Measurements from ENCODE around the gene GSTK1.
"Not testable (repeated sequence)": the region's sequence is repeated elsewhere in the genome, so short reads cannot be mapped to it uniquely, and the experiment has no call there.

Gene GSTK1

GRCh38 chr7:143263266-143264195 lies at the start of gene GSTK1:
TSS of gene GSTK1 (plus strand) at chr7:143263441. CDS start at chr7:143263514, 73 bp downstream.
- peak; percentile 49 for DNase-seq (ENCODE audit: low read depth)

- DNase-seq (ENCODE audit: low read depth) = not testable (repeated sequence)
Measured at GRCh38 chr7:143213478-143213877, 49.8 kb upstream of the GSTK1 start.

- peak; percentile 15 for DNase-seq (ENCODE audit: low read depth)
Measured at GRCh38 chr7:143214789-143215679, 48.2 kb upstream of the GSTK1 start.

- no peak for DNase-seq (ENCODE audit: low read depth)
Measured at GRCh38 chr7:143216151-143216550, 47.1 kb upstream of the GSTK1 start.

GRCh38 chr7:143216686-143217085 lies 46.6 kb upstream of the GSTK1 start:
- DNase-seq (ENCODE audit: low read depth) = no peak

GRCh38 chr7:143217806-143218205 lies 45.4 kb upstream of the GSTK1 start:
- DNase-seq (ENCODE audit: low read depth) = no peak

GRCh38 chr7:143221286-143221685 lies 42.0 kb upstream of the GSTK1 start:
- DNase-seq (ENCODE audit: low read depth) = no peak

GRCh38 chr7:143221737-143222136 lies 41.5 kb upstream of the GSTK1 start, which contains the start of gene TAS2R40:
TSS of gene TAS2R40 (plus strand) at chr7:143222037. CDS start at chr7:143222079, 42 bp downstream.
- no peak for DNase-seq (ENCODE audit: low read depth)

GRCh38 chr7:143222782-143223181 lies 40.5 kb upstream of the GSTK1 start:
- no peak for DNase-seq (ENCODE audit: low read depth)

GRCh38 chr7:143223784-143224183 lies 39.5 kb upstream of the GSTK1 start:
- no peak for DNase-seq (ENCODE audit: low read depth)

GRCh38 chr7:143225047-143225446 lies 38.2 kb upstream of the GSTK1 start:
- no peak for DNase-seq (ENCODE audit: low read depth)

GRCh38 chr7:143227806-143228205 lies 35.4 kb upstream of the GSTK1 start:
- no peak for DNase-seq (ENCODE audit: low read depth)

GRCh38 chr7:143229054-143229790 lies 34.0 kb upstream of the GSTK1 start:
- no peak for DNase-seq (ENCODE audit: low read depth)

- no peak for DNase-seq (ENCODE audit: low read depth)
Measured at GRCh38 chr7:143230602-143231457, 32.4 kb upstream of the GSTK1 start.

GRCh38 chr7:143233816-143234532 lies 29.3 kb upstream of the GSTK1 start:
- no peak for DNase-seq (ENCODE audit: low read depth)

GRCh38 chr7:143234533-143234875 lies 28.7 kb upstream of the GSTK1 start:
- no peak for DNase-seq (ENCODE audit: low read depth)

- DNase-seq (ENCODE audit: low read depth) = no peak
Measured at GRCh38 chr7:143235561-143235960, 27.7 kb upstream of the GSTK1 start.

- no peak for DNase-seq (ENCODE audit: low read depth)
Measured at GRCh38 chr7:143236408-143236990, 26.7 kb upstream of the GSTK1 start.

GRCh38 chr7:143237366-143237765 lies 25.9 kb upstream of the GSTK1 start:
- DNase-seq (ENCODE audit: low read depth) = no peak

Measured in stimulated activated CD8-positive, alpha-beta memory T cell treated with anti-CD3 and anti-CD28 coated beads, Interleukin-15, amount 100 ng/mL, for 24 hours (primary cell).